LNCaP clone FGC (cell line): ENCODE results near the gene SLC22A5.

Source experiments
- DNase-seq: peaks from one replicate; pipeline ENCODE4 v3.0.0-alpha.2; 2011; ENCODE audit warnings: low read depth
- H3K4me3 ChIP-seq: 2 replicates; pipeline ENCODE4 v1.5.1; 2011; ENCODE audit warnings: mild to moderate bottlenecking, low read depth, low read length, control low read depth
- CTCF ChIP-seq: IDR thresholded peaks from 2 replicates; pipeline ENCODE4 v1.5.1; 2012; ENCODE audit warnings: mild to moderate bottlenecking; ENCODE audit not compliant: control insufficient read depth, insufficient read depth; ENCODE audit errors: extremely low read depth

The SLC22A5 gene

GRCh38 chr5:132391247-132391646 lies 21.7 kb downstream of the SLC22A5 start:
- no peak for TF ChIP-seq CTCF
- no peak for DNase-seq
- H3K4me3 ChIP-seq, result no peak overlapping the region

DNA sequence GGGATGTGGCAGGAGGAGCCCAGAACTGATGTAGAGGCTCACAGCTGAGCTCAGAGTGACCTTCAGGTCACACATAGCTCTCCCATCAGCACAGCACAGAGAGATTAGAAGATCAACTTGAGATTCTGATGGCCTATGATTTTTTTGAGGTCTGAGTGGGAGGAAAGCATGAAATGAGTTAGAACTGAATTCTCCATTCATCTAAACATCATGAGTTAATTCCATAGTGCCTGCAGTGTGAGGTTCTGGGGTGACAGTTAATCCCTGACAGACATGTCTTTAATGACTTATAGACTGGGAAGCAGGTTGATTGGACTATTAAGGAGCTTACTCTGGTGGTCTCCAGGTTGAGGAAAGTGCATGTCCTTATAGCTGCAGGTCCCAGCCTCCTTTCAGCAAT lies 22.4 kb downstream of the SLC22A5 start:
- TF ChIP-seq CTCF, result no peak
- H3K4me3 ChIP-seq, result no peak overlapping the region
- no peak for DNase-seq

DNA sequence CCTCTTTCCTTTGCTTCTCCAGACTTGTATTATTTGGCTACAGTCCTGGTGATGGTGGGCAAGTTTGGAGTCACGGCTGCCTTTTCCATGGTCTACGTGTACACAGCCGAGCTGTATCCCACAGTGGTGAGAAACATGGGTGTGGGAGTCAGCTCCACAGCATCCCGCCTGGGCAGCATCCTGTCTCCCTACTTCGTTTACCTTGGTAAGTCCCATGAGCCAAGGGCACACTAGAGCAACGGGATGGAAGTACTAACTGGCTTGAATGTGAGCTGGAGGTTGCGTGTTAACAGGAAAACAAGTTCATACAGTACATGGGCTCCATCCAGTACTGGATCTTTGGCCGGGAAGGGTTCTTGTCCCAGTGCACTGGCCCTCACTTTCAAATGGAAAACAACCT lies 22.9 kb downstream of the SLC22A5 start:
- no peak overlapping the region for H3K4me3 ChIP-seq
- no peak for TF ChIP-seq CTCF

DNA sequence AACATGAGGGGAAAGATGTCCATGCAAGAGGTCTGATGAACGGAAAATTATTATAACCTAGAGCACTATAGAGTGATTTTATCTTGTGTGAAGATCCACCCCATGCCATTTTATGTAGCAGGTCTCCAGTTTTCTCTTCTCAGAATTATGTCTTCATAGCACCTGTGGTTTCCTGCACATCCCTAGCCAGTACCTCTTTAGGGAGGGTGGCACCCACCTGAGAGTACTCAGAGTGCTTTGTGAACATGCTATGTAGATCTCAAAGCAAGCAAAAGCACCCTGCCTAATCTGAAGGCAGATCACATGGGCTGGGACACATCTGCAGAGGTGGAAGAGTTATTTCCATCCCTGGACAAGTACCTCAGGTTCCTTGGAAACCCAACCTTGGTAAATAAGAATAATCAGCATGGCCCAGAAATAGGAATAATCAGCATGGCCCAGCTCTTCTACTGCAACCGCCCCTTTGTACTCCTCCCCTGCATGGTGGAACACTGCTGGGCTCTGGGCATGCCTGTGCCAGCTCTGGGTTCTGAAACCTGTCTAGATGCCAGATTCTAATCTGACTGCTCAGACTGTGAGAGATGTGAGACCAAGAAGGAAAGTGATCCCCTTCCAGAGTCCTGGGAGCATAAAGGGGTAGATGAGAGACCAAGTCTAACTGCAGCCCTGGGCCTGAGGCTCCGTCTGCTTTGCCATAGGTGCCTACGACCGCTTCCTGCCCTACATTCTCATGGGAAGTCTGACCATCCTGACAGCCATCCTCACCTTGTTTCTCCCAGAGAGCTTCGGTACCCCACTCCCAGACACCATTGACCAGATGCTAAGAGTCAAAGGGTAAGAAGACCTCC lies 23.7 kb downstream of the SLC22A5 start:
- DNase-seq, result no peak
- H3K4me3 ChIP-seq, result no peak overlapping the region
- no peak for TF ChIP-seq CTCF

More for the DNA sequence above, 22.9 kb downstream of the SLC22A5 start:
- no peak for DNase-seq

- TF ChIP-seq CTCF, result no peak
- DNase-seq, result no peak
- no peak overlapping the region for H3K4me3 ChIP-seq
Measured at GRCh38 chr5:132394667-132395259, 25.3 kb downstream of the SLC22A5 start.

DNA sequence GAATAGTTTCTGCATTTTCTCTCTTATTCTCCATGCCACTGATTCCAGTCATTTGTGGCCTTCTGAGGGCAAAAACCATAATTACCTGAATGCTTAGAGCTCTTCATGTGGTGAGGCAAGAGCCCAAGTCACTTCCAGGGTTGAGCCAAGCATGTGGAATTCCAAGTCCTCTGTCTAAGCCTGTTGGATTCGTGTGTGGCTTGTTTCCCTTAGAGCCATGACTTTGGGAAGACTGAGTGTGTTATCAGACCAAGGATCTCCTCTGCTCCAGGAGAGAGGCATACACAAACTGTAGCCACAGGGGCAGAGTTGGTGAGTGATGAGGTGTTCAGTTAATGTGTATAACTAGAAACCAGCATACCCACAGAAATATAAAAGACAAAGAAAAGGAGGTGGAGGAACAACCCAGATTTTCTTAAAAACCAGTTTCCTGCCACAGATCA lies 27.1 kb downstream of the SLC22A5 start:
- DNase-seq, result no peak
- no peak for TF ChIP-seq CTCF
- no peak overlapping the region for H3K4me3 ChIP-seq
